T-helper 1 cell treated with Interleukin-12 subunit alpha and Interleukin-12 subunit beta and Interleukin-4 antibody, amounts not matched to agents 30 ng/mL and 1 ng/mL, for 36 hours (primary cell): ENCODE data around the gene CCR6. TPM values are rescaled to one million over a fixed set of nuclear protein-coding genes. Genes with fewer than 3 reads are reported as not detected.
"Not testable (repeated sequence)": the region's sequence is repeated elsewhere in the genome, so short reads cannot be mapped to it uniquely, and the experiment has no call there.

ENCODE experiments used
- intact Hi-C: fragments of 100-400 bp; cut with micrococcal nuclease; formaldehyde crosslinking; loops from one replicate; pipeline ENCODE4 v1.15.1; 2024
- total RNA-seq: library from RNA; stranded (reverse); gene quantifications from 2 replicates; pipeline ENCODE4 v1.2.3, GENCODE V29; 2022

CCR6 gene
- total RNA-seq, 1 donor from 2014 or later, result 0.42 TPM

DNA sequence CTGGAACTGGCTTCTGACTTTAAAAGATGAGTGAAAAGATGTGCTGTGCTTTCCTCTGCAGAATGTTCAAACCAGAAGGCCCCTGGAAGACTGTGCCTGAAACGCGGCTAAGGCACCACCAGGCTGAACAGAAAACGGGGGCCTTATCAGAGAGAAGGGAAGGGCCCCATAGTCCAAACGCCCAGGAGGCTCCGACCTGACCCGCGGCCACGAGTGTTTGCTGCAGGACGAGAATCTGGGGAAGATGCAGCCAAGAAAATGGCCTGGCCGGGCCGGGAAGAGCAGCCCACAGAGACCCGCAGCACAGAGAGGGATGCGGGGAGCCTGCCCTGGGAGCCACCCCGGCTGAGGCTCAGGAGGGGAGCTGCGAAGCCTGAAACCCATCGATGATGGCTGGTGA, 45.4 kb downstream of the CCR6 start:
- intact Hi-C loops, result not testable (repeated sequence)

DNA sequence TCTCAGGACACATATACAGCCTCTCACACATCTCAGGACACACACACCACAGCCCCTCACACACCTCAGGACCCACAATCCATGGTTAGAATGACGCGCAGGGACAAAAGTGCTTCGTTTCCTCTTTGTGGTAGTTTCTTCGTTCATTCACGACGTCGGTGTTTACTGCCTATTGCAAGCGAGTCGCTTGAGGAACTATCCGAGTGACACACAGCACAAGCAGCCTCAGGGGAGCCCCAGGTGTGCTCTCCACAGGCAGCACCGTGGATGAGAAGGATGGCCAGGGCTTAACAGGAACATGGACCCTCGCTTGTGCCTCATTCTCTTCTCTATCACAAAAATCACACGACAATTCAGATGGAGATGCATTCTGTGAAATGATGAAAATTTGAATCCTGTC, 47.0 kb downstream of the CCR6 start:
- intact Hi-C loops, result not testable (repeated sequence)

DNA sequence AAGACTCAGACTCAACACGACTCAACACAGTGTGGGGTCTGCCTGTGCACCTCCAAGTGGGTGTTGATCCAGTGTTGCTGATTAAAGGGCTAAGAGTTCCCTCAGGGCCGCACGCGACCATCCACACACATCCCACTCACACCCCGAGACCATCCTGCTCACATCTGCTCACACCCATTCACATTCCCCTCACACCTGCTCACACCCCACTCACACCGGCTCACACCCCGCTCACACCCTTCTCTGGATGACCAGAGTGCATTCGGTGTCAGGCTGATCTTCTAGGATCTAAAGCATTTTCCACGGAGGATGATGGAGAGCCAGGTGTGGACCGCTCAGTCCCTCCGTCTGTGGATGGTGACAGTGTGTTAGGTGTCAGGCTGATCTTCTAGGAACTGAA, 48.4 kb downstream of the CCR6 start:
- intact Hi-C loops, result not testable (repeated sequence)

DNA sequence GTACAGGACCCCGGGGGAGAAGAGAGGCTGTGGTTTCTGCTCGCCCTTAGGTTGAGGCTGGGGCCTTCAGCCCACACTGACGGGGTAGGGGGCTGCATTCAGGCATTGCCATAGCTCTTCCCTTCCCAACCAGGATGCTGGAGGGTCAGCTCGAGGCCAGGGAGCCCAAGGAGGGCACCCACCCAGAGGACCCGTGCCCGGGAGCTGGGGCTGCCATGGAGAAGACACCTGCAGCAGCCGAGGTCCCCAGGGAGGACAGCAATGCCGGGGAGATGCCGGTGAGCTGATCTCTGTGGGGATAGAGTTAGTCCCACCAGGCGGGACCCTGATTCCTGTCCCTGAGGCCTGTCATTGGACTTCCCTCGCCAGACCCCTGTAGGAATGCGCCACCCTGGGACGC, 49.1 kb downstream of the CCR6 start:
- intact Hi-C loops, result not testable (repeated sequence)

DNA sequence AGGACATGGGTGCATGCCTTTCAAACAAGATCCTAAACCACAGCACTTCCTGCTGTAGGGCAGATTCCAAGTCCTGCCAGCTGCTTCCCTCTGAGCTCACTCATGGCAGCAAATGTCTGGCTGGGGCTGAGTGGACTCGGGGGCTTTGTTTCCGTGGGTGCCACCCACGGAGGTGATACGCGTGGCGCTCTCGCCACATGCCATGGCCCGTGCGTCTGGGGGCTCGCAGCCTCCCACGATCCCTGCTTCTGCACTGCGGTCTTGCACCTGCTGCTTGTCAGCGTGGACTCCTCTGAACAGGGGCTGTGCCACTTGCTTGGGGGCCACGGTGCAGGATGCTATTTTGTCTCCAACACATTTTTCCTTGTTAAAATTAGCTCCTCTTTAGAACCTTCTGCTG, 54.4 kb downstream of the CCR6 start:
- intact Hi-C loops, result not testable (repeated sequence)

DNA sequence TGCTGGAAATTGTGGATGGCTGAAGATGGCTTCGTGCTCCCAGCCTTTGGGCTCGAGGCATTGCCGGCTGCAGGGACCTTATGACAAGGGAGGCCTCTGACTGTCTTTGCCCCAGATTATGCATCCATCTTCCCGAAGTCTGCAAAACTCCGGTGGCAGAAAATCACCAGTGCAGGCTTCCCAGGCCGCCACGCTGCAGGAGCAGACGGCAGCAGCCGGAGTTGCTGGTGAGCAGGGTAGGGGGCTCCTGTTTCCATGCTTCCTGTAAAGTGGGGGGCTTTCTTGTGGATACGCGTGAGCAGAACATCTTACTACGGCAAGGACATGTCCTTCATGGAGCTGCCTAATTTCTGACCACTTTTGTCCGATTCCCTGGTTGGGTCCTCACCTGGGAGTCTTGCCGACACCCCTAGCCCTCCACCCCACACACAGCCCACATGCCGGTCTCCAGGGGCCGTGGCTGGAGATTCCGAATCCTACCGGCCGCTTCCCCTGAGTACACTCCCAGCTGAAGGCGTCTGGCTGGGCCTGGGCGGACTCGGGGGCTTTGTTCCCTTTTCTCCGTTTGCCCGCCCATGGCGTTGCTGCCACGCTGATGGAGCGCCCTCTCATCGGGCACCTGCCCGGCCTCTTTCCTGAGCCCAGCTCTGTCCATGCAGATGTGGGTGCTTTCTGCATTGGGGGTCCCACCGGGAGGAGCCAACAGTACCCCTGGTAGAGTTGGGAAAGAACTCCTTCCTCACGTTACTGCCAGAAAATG, 56.2 kb downstream of the CCR6 start:
- intact Hi-C loops, result not testable (repeated sequence)

DNA sequence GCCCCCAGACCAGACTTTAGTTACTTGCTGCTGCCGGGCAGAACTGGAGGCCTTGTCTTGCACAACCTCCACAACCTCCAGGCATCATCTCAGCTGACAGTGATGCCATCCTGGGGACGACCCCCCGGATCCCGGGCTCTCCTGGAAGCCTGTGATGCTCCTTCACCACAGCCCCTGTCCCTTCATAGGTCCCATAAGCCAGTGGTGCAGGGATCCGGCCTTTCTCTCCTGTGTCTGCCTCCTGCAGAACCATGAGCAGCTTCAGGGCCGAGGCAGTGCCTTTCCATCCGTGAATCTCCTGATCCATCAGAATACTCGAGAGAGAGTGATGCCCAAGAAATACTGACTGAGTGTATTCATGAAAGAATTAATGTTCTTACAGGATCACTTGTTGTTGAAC, 57.2 kb downstream of the CCR6 start:
- intact Hi-C loops, result not testable (repeated sequence)

DNA sequence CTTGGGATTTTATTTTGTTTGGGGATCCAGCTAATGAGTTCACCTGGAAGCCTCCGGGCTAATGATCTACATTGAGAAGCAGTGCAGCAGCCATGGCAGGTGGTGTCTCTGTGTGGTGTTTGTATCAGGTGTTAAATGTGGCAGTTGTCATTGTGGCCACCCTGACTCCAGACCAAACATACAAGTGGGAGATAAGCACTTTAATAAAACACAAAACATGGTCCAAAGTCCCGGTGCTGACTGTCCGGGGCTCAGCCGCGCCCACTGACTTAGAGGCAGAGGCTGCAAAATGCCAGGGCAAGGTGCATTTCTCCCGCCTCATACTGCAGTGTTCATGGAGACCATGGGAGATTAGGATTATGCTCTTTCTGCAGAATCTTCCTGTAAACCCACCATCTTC, 58.5 kb downstream of the CCR6 start:
- intact Hi-C loops, result not testable (repeated sequence)

DNA sequence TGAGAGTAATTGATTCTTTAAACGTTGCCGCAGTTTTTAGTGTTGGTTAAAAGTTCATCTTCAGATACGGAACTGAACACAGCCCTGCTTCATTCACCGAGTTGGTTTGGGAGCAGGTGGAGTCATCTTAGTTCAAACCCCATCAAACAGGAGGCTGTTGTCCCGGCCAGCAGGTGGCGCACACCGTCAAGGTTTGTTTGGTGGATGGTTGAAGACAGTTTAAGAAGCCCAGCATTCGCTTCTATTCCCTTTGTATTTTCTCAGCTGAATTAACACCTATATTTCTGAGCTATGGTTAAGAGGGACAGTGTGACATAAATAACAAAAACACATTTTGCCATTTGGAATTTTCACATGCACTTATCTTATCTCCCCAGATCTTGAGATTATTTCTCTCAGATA, 60.0 kb downstream of the CCR6 start:
- intact Hi-C loops, result not testable (repeated sequence)

DNA sequence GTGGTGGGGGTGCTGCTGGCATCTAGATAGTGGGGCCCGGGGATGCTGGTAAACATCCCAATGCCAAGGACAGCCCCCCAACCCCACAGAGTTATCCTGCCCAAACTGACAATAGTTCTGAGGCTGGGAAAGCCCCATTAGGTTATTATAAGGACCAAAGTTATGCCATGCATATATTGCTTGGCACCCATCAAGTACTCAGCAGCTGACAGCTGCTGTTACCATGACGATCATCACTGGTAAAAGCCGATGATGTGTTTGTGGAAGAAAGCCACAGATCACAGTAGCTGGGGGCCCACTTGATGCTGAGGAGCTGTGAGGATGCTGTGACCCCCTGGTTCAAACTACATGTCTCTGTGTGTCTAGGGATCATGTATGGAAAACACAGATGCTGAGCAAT, 62.2 kb downstream of the CCR6 start:
- intact Hi-C loops, result not testable (repeated sequence)

DNA sequence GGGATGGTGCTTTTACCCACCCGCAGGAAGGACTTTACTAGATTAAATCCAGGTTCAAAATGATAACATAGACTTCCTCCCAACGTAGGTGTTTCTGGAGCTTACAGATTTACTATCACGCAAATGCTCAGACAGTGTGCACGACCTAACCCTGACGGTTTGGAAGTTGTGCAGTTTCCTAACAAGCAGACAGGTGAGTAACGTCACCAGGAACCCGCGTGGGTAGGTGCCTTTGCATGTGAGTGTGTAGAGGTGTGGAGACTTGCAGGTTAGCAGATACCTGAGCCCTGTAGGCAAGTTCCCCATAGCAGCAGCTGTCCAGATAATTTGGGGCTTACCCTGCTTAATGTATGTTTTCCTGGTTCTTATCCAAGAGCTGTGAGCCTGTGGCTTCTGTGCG, 64.4 kb downstream of the CCR6 start:
- intact Hi-C loops, result not testable (repeated sequence)

Other genes with a start within 250 kb of the CCR6 start
- gene RNASET2, start 166.5 kb upstream of the CCR6 start, total RNA-seq, result 143 and 163 TPM in 2 replicates
- gene CEP43, start 123.7 kb upstream of the CCR6 start, total RNA-seq, result 13.7 and 17.9 TPM in 2 replicates
- not detected in 2 replicates for gene GPR31, start 34.9 kb downstream of the CCR6 start, total RNA-seq
- not detected in 2 replicates for gene UNC93A, start 168.2 kb downstream of the CCR6 start, total RNA-seq
- not detected in 2 replicates for gene TTLL2, start 202.0 kb downstream of the CCR6 start, total RNA-seq